GM23338 (cell line): ENCODE results near the gene LDLRAD3.

ENCODE experiments used
- CREB1 ChIP-seq: fragments of 250-450 bp; sonication (Bioruptor Pico); IDR thresholded peaks from 2 replicates; pipeline ENCODE4 v1.5.0; 2020; ENCODE audit warnings: low read depth, mild to moderate bottlenecking, moderate library complexity
- ETS1 ChIP-seq: IDR thresholded peaks from 2 replicates; pipeline ENCODE4 v1.6.1; 2016; ENCODE audit warnings: antibody characterized with exemption
- EZH2 ChIP-seq: fragments of 200-600 bp; sonication (generic); IDR thresholded peaks from one replicate; pipeline ENCODE4 v1.8.0; 2017; ENCODE audit warnings: antibody characterized with exemption, mild to moderate bottlenecking, low read depth; ENCODE audit not compliant: unreplicated experiment
- EZH2phosphoT487 ChIP-seq: fragments of 200-600 bp; sonication (generic); IDR thresholded peaks from one replicate; pipeline ENCODE4 v1.8.1; 2018; ENCODE audit warnings: antibody characterized with exemption; ENCODE audit not compliant: unreplicated experiment
- JUNB ChIP-seq: IDR thresholded peaks from one replicate; pipeline ENCODE4 v1.6.1; 2016; ENCODE audit warnings: antibody characterized with exemption; ENCODE audit not compliant: unreplicated experiment
- POLR2AphosphoS5 ChIP-seq: IDR thresholded peaks from 2 replicates; pipeline ENCODE4 v1.6.1; 2016; ENCODE audit warnings: antibody characterized with exemption, low read depth
- ZNF114 ChIP-seq: fragments of 250-450 bp; sonication (Bioruptor Pico); IDR thresholded peaks from 2 replicates; pipeline ENCODE4 v1.5.0; 2020; ENCODE audit warnings: mild to moderate bottlenecking, moderate library complexity
- TF ChIP-seq, protein P1 (sequence below), 2 experiments: fragments of 200-600 bp in 1 of 2; sonication (generic) in 1 of 2; conservative IDR thresholded peaks; 2 replicates each; pipeline versions ENCODE4 v1.5.1 to v1.6.1; 2016 to 2017; ENCODE audit warnings: antibody characterized with exemption in 2 of 2, low read depth in 2 of 2, mild to moderate bottlenecking in 2 of 2, moderate library complexity in 1 of 2
- TF ChIP-seq, protein P2 (sequence below): fragments of 250-450 bp; sonication (Bioruptor Pico); IDR thresholded peaks from 2 replicates; pipeline ENCODE4 v1.5.0; 2020; ENCODE audit warnings: mild to moderate bottlenecking, moderate library complexity
- TF ChIP-seq, protein P3 (sequence below): IDR thresholded peaks from one replicate; pipeline ENCODE4 v1.6.1; 2018; ENCODE audit warnings: antibody characterized with exemption; ENCODE audit not compliant: unreplicated experiment

- TF ChIP-seq, protein P1, sequence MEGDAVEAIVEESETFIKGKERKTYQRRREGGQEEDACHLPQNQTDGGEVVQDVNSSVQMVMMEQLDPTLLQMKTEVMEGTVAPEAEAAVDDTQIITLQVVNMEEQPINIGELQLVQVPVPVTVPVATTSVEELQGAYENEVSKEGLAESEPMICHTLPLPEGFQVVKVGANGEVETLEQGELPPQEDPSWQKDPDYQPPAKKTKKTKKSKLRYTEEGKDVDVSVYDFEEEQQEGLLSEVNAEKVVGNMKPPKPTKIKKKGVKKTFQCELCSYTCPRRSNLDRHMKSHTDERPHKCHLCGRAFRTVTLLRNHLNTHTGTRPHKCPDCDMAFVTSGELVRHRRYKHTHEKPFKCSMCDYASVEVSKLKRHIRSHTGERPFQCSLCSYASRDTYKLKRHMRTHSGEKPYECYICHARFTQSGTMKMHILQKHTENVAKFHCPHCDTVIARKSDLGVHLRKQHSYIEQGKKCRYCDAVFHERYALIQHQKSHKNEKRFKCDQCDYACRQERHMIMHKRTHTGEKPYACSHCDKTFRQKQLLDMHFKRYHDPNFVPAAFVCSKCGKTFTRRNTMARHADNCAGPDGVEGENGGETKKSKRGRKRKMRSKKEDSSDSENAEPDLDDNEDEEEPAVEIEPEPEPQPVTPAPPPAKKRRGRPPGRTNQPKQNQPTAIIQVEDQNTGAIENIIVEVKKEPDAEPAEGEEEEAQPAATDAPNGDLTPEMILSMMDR (conservative IDR thresholded peaks at IDR 0.05; ENCODE audit: low read depth in 2 of 2) = no peak
- TF ChIP-seq EZH2 = no peak
- TF ChIP-seq, protein P2, sequence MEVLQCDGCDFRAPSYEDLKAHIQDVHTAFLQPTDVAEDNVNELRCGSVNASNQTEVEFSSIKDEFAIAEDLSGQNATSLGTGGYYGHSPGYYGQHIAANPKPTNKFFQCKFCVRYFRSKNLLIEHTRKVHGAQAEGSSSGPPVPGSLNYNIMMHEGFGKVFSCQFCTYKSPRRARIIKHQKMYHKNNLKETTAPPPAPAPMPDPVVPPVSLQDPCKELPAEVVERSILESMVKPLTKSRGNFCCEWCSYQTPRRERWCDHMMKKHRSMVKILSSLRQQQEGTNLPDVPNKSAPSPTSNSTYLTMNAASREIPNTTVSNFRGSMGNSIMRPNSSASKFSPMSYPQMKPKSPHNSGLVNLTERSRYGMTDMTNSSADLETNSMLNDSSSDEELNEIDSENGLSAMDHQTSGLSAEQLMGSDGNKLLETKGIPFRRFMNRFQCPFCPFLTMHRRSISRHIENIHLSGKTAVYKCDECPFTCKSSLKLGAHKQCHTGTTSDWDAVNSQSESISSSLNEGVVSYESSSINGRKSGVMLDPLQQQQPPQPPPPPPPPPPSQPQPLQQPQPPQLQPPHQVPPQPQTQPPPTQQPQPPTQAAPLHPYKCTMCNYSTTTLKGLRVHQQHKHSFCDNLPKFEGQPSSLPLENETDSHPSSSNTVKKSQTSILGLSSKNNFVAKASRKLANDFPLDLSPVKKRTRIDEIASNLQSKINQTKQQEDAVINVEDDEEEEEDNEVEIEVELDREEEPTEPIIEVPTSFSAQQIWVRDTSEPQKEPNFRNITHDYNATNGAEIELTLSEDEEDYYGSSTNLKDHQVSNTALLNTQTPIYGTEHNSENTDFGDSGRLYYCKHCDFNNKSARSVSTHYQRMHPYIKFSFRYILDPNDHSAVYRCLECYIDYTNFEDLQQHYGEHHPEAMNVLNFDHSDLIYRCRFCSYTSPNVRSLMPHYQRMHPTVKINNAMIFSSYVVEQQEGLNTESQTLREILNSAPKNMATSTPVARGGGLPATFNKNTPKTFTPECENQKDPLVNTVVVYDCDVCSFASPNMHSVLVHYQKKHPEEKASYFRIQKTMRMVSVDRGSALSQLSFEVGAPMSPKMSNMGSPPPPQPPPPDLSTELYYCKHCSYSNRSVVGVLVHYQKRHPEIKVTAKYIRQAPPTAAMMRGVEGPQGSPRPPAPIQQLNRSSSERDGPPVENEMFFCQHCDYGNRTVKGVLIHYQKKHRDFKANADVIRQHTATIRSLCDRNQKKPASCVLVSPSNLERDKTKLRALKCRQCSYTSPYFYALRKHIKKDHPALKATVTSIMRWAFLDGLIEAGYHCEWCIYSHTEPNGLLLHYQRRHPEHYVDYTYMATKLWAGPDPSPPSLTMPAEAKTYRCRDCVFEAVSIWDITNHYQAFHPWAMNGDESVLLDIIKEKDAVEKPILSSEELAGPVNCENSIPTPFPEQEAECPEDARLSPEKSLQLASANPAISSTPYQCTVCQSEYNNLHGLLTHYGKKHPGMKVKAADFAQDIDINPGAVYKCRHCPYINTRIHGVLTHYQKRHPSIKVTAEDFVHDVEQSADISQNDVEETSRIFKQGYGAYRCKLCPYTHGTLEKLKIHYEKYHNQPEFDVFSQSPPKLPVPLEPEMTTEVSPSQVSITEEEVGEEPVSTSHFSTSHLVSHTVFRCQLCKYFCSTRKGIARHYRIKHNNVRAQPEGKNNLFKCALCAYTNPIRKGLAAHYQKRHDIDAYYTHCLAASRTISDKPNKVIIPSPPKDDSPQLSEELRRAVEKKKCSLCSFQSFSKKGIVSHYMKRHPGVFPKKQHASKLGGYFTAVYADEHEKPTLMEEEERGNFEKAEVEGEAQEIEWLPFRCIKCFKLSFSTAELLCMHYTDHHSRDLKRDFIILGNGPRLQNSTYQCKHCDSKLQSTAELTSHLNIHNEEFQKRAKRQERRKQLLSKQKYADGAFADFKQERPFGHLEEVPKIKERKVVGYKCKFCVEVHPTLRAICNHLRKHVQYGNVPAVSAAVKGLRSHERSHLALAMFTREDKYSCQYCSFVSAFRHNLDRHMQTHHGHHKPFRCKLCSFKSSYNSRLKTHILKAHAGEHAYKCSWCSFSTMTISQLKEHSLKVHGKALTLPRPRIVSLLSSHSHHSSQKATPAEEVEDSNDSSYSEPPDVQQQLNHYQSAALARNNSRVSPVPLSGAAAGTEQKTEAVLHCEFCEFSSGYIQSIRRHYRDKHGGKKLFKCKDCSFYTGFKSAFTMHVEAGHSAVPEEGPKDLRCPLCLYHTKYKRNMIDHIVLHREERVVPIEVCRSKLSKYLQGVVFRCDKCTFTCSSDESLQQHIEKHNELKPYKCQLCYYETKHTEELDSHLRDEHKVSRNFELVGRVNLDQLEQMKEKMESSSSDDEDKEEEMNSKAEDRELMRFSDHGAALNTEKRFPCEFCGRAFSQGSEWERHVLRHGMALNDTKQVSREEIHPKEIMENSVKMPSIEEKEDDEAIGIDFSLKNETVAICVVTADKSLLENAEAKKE (CRISPR knock-in tag) = no peak
- TF ChIP-seq CREB1 = no peak
- TF ChIP-seq EZH2phosphoT487 = no peak
- TF ChIP-seq, protein P3, sequence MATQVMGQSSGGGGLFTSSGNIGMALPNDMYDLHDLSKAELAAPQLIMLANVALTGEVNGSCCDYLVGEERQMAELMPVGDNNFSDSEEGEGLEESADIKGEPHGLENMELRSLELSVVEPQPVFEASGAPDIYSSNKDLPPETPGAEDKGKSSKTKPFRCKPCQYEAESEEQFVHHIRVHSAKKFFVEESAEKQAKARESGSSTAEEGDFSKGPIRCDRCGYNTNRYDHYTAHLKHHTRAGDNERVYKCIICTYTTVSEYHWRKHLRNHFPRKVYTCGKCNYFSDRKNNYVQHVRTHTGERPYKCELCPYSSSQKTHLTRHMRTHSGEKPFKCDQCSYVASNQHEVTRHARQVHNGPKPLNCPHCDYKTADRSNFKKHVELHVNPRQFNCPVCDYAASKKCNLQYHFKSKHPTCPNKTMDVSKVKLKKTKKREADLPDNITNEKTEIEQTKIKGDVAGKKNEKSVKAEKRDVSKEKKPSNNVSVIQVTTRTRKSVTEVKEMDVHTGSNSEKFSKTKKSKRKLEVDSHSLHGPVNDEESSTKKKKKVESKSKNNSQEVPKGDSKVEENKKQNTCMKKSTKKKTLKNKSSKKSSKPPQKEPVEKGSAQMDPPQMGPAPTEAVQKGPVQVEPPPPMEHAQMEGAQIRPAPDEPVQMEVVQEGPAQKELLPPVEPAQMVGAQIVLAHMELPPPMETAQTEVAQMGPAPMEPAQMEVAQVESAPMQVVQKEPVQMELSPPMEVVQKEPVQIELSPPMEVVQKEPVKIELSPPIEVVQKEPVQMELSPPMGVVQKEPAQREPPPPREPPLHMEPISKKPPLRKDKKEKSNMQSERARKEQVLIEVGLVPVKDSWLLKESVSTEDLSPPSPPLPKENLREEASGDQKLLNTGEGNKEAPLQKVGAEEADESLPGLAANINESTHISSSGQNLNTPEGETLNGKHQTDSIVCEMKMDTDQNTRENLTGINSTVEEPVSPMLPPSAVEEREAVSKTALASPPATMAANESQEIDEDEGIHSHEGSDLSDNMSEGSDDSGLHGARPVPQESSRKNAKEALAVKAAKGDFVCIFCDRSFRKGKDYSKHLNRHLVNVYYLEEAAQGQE = no peak
- no peak for TF ChIP-seq POLR2AphosphoS5
- no peak for TF ChIP-seq JUNB
- no peak for TF ChIP-seq ZNF114 (CRISPR knock-in tag)
- no peak for TF ChIP-seq ETS1
These were observed 13.4 kb upstream of the LDLRAD3 start for GRCh38 chr11:35930466-35930865.
